DND-41 (cell line): ENCODE measurements around the gene KLK3.

Source experiments
- ATAC-seq: fragments of 200-7000 bp; cut with Tn5 transposase; 3 replicates; pipeline ENCODE4 v1.9.1; 2021; ENCODE audit warnings: low read depth; ENCODE audit not compliant: insufficient read depth
- DNase-seq: peaks from one replicate; pipeline ENCODE4 v3.0.0-alpha.2; 2020
- H2AFZ ChIP-seq: 2 replicates; pipeline ENCODE4 v1.6.0; 2012; ENCODE audit warnings: low read depth, low read length
- H3K27ac ChIP-seq: 2 replicates; pipeline ENCODE4 v1.5.1; 2012; ENCODE audit warnings: low read length, inconsistent platforms
- H3K27me3 ChIP-seq: fragments of 200-600 bp; sonication (generic); 2 replicates; pipeline ENCODE4 v1.6.0; 2012; ENCODE audit warnings: low read length, mild to moderate bottlenecking, inconsistent platforms; ENCODE audit not compliant: insufficient read depth, poor library complexity
- H3K36me3 ChIP-seq: 2 replicates; pipeline ENCODE4 v1.5.1; 2012; ENCODE audit warnings: low read length, inconsistent platforms; ENCODE audit not compliant: insufficient read depth
- H3K4me1 ChIP-seq: 2 replicates; pipeline ENCODE4 v1.5.1; 2012; ENCODE audit warnings: mild to moderate bottlenecking, low read length; ENCODE audit not compliant: insufficient read depth
- H3K4me2 ChIP-seq: 2 replicates; pipeline ENCODE4 v1.6.0; 2012; ENCODE audit warnings: mild to moderate bottlenecking, moderate library complexity, low read length, inconsistent platforms; ENCODE audit not compliant: insufficient read depth
- H3K4me3 ChIP-seq, 2 experiments: fragments of 200-600 bp in 1 of 2; shearing (Covaris generic) in 1 of 2; 2 replicates each; pipeline ENCODE4 v1.5.1; 2012 to 2016; ENCODE audit warnings: inconsistent platforms in 2 of 2, low read length in 2 of 2, mild to moderate bottlenecking in 2 of 2, low read depth in 1 of 2, moderate library complexity in 1 of 2
- H3K79me2 ChIP-seq: 2 replicates; pipeline ENCODE4 v1.6.0; 2012; ENCODE audit warnings: low read length, inconsistent platforms; ENCODE audit not compliant: insufficient read depth
- H3K9ac ChIP-seq: 2 replicates; pipeline ENCODE4 v1.6.0; 2012; ENCODE audit warnings: low read depth, mild to moderate bottlenecking, inconsistent platforms, low read length, moderate library complexity
- H3K9me3 ChIP-seq: 2 replicates; pipeline ENCODE4 v1.5.1; 2012; ENCODE audit warnings: low read length, moderate library complexity, mild to moderate bottlenecking, inconsistent platforms; ENCODE audit not compliant: insufficient read depth, severe bottlenecking
- H4K20me1 ChIP-seq: 2 replicates; pipeline ENCODE4 v1.6.0; 2012; ENCODE audit warnings: low read length; ENCODE audit not compliant: insufficient read depth
- CTCF ChIP-seq: IDR thresholded peaks from 2 replicates; pipeline ENCODE4 v1.5.1; 2012; ENCODE audit warnings: borderline replicate concordance, low read length, moderate library complexity, mild to moderate bottlenecking; ENCODE audit not compliant: poor library complexity, severe bottlenecking; ENCODE audit errors: extremely low read depth
- EZH2 ChIP-seq: IDR thresholded peaks from 3 replicates; pipeline ENCODE4 v1.6.1; 2012; ENCODE audit warnings: borderline replicate concordance, low read depth, mild to moderate bottlenecking, moderate library complexity, low read length, inconsistent platforms; ENCODE audit not compliant: severe bottlenecking

Gene KLK3

GRCh38 chr19:50818859-50819472, 35.7 kb upstream of the KLK3 start:
- ATAC-seq (no peak), DNase-seq (no peak)
- H3K9me3 ChIP-seq = no peaks in the 10 kb centered on the region
- no peak overlapping the region for H3K9ac ChIP-seq
- no peak overlapping the region for H3K27ac ChIP-seq
- no peak overlapping the region for H3K4me2 ChIP-seq
- no peak for TF ChIP-seq EZH2
- no peak for TF ChIP-seq CTCF
- no peaks in the 10 kb centered on the region for H3K36me3 ChIP-seq
- H3K27me3 ChIP-seq = peaks cover 18% of the 10 kb centered on the region
- no peaks in the 10 kb centered on the region for H3K79me2 ChIP-seq
- no peak overlapping the region for H3K4me3 ChIP-seq
- peaks cover 7% of the 10 kb centered on the region for H3K4me1 ChIP-seq
- H2AFZ ChIP-seq = no peak overlapping the region
- no peaks in the 10 kb centered on the region for H4K20me1 ChIP-seq

- Histone ChIP-seq H2AFZ (no peak overlapping the region), H3K36me3 (no peaks in the 10 kb centered on the region), H3K9ac (no peak overlapping the region), H3K27ac (no peak overlapping the region), H4K20me1 (no peaks in the 10 kb centered on the region), H3K79me2 (no peaks in the 10 kb centered on the region), H3K4me1 (peaks cover 7% of the 10 kb centered on the region), H3K4me3 (no peak overlapping the region), H3K4me2 (no peak overlapping the region), H3K27me3 (peaks cover 18% of the 10 kb centered on the region), H3K9me3 (no peaks in the 10 kb centered on the region)
- DNase-seq (no peak), ATAC-seq (no peak)
- TF ChIP-seq EZH2 (no peak), CTCF (no peak)
Observed at GRCh38 chr19:50819636-50820035, 35.1 kb upstream of the KLK3 start.

GRCh38 chr19:50820086-50820485, 34.6 kb upstream of the KLK3 start:
- H3K4me1 ChIP-seq = peaks cover 7% of the 10 kb centered on the region
- DNase-seq (no peak), ATAC-seq (no peak)
- no peak overlapping the region for H3K27ac ChIP-seq
- H4K20me1 ChIP-seq = no peaks in the 10 kb centered on the region
- no peaks in the 10 kb centered on the region for H3K9me3 ChIP-seq
- H3K79me2 ChIP-seq = no peaks in the 10 kb centered on the region
- H3K27me3 ChIP-seq = peaks cover 18% of the 10 kb centered on the region
- H2AFZ ChIP-seq = no peak overlapping the region; the same call in 1 of the 2 replicates
- no peak overlapping the region for H3K9ac ChIP-seq
- TF ChIP-seq EZH2 = no peak
- no peak for TF ChIP-seq CTCF
- H3K4me3 ChIP-seq = no peak overlapping the region
- no peaks in the 10 kb centered on the region for H3K36me3 ChIP-seq
- H3K4me2 ChIP-seq = no peak overlapping the region
